HepG2 (cell line): ENCODE data around the gene LAMA5. TPM values are rescaled to one million over a fixed set of nuclear protein-coding genes. Genes with fewer than 3 reads are reported as not detected.

Experiments used
- AGO1 ChIP-seq: fragments of 200-400 bp; formaldehyde crosslinking; IDR thresholded peaks from 2 replicates; pipeline ENCODE4 v1.6.1; 2017; ENCODE audit warnings: mild to moderate bottlenecking, low read depth, low read length, moderate library complexity; ENCODE audit not compliant: poor library complexity, severe bottlenecking
- AGO2 ChIP-seq: fragments of 200-400 bp; formaldehyde crosslinking; optimal IDR thresholded peaks from 2 replicates; pipeline ENCODE3; 2017; ENCODE audit warnings: mild to moderate bottlenecking, low read depth, low read length, moderate library complexity
- ATAD3A ChIP-seq: sonication (generic); formaldehyde crosslinking; IDR thresholded peaks from 2 replicates; pipeline ENCODE4 v1.4.0; 2020; ENCODE audit warnings: missing genetic modification reagents
- E2F2 ChIP-seq: sonication (generic); formaldehyde crosslinking; IDR thresholded peaks from 2 replicates; pipeline ENCODE4 v1.4.0; 2020; ENCODE audit warnings: missing genetic modification reagents, borderline replicate concordance
- HNRNPL ChIP-seq: fragments of 200-400 bp; formaldehyde crosslinking; IDR thresholded peaks from 2 replicates; pipeline ENCODE4 v1.6.1; 2017; ENCODE audit warnings: mild to moderate bottlenecking, low read depth, low read length
- HOXA3 ChIP-seq: sonication (generic); formaldehyde crosslinking; IDR thresholded peaks from 2 replicates; pipeline ENCODE4 v1.5.0; 2020; ENCODE audit warnings: missing genetic modification reagents
- NRL ChIP-seq: sonication (generic); formaldehyde crosslinking; IDR thresholded peaks from 2 replicates; pipeline ENCODE4 v1.5.0; 2020; ENCODE audit warnings: missing genetic modification reagents, mild to moderate bottlenecking, moderate library complexity, borderline replicate concordance
- PRDM4 ChIP-seq: sonication (generic); formaldehyde crosslinking; IDR thresholded peaks from 2 replicates; pipeline ENCODE4 v1.9.0; 2021; ENCODE audit warnings: missing genetic modification reagents, borderline replicate concordance
- RBFOX2 ChIP-seq: fragments of 200-400 bp; formaldehyde crosslinking; IDR thresholded peaks from 2 replicates; pipeline ENCODE4 v1.6.1; 2017; ENCODE audit warnings: low read depth, mild to moderate bottlenecking, low read length
- ZNF589 ChIP-seq: sonication (generic); formaldehyde crosslinking; conservative IDR thresholded peaks from 2 replicates; pipeline ENCODE4 v1.8.0; 2022; ENCODE audit warnings: mild to moderate bottlenecking, moderate library complexity, missing genetic modification reagents
- ZNF672 ChIP-seq: sonication (generic); formaldehyde crosslinking; IDR thresholded peaks from 2 replicates; pipeline ENCODE4 v1.8.1; 2022; ENCODE audit warnings: missing genetic modification reagents
- ZNF687 ChIP-seq: sonication (generic); formaldehyde crosslinking; IDR thresholded peaks from 2 replicates; pipeline ENCODE4 v1.5.1; 2020; ENCODE audit warnings: mild to moderate bottlenecking, missing genetic modification reagents, moderate library complexity
- polyA plus RNA-seq, 8 experiments: library from polyadenylated mRNA; depleted of rRNA in 3 of 8; stranded (reverse) in 7 of 8; unstranded in 1 of 8; fragments of >200 nt; fragmentation: Illumina TruSeq in 4 of 8; extraction: Trizol in 4 of 8; gene quantifications; 2 replicates each; pipeline versions ENCODE4 v1.2.1 to v1.2.3, GENCODE V29; 2011 to 2016; ENCODE audit warnings: low read depth in 4 of 8, missing spikeins in 1 of 8, mixed read lengths in 1 of 8; ENCODE audit not compliant: insufficient read depth in 1 of 8
- total RNA-seq, 5 experiments: library from RNA; depleted of rRNA; stranded (reverse); fragments of >200 nt; fragmentation: Illumina TruSeq; extraction: Trizol; gene quantifications; 2 replicates each; pipeline ENCODE4 v1.2.3, GENCODE V29; 2016; ENCODE audit warnings: low read depth in 1 of 5

The LAMA5 gene
- total and polyA plus RNA-seq, 2 of the 13 experiments (the other 11 are each of a cell fraction or from before 2014, with no cell fraction given) = 21.0 to 44.7 TPM

GRCh38 chr20:62346398-62347150 lies 20.5 kb downstream of the LAMA5 start (continued):
- no peak for TF ChIP-seq ZNF589 (CRISPR knock-in tag)
- TF ChIP-seq RBFOX2 = peak; percentile 63; the same call in 1 of the 2 replicates
- TF ChIP-seq ATAD3A (CRISPR knock-in tag) = no peak
- TF ChIP-seq HNRNPL = peak; percentile 62; the same call in 1 of the 2 replicates
- TF ChIP-seq PRDM4 (CRISPR knock-in tag) = no peak
- TF ChIP-seq HOXA3 = no peak
- no peak for TF ChIP-seq ZNF672 (CRISPR knock-in tag)
- TF ChIP-seq AGO2 = peak; percentile 91
- TF ChIP-seq NRL (CRISPR knock-in tag) = no peak
- 0 out of 2 replicates have a peak, but pooled peaks have one; percentile 5 for TF ChIP-seq ZNF687 (CRISPR knock-in tag)
- no peak for TF ChIP-seq AGO1
- no peak for TF ChIP-seq E2F2 (CRISPR knock-in tag)
